ENCODE results near the gene COL28A1.

DNA sequence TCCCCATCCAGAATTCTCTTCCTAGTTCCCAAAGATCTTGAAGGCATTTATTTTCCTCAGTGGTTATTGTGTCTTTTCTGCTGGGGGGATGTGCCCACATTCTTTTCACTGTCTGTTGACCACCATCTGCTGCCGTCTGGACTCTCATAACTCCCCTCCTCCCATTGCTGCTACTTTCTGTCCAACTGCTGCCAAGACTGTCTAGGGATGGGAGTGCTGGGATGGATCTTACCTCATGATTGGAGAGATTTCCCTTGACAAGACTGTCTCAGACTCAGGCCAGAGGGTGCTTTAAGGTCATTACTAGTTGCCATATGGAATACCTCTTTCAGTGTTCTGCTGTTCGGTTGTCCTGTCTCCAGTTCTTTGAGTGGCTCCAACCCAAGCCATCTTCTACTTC lies 211.8 kb downstream of the COL28A1 start:
- TF ChIP-seq, protein P1, sequence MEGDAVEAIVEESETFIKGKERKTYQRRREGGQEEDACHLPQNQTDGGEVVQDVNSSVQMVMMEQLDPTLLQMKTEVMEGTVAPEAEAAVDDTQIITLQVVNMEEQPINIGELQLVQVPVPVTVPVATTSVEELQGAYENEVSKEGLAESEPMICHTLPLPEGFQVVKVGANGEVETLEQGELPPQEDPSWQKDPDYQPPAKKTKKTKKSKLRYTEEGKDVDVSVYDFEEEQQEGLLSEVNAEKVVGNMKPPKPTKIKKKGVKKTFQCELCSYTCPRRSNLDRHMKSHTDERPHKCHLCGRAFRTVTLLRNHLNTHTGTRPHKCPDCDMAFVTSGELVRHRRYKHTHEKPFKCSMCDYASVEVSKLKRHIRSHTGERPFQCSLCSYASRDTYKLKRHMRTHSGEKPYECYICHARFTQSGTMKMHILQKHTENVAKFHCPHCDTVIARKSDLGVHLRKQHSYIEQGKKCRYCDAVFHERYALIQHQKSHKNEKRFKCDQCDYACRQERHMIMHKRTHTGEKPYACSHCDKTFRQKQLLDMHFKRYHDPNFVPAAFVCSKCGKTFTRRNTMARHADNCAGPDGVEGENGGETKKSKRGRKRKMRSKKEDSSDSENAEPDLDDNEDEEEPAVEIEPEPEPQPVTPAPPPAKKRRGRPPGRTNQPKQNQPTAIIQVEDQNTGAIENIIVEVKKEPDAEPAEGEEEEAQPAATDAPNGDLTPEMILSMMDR (IDR thresholded peaks at IDR 0.05) = no peak
- TF ChIP-seq, protein P2, sequence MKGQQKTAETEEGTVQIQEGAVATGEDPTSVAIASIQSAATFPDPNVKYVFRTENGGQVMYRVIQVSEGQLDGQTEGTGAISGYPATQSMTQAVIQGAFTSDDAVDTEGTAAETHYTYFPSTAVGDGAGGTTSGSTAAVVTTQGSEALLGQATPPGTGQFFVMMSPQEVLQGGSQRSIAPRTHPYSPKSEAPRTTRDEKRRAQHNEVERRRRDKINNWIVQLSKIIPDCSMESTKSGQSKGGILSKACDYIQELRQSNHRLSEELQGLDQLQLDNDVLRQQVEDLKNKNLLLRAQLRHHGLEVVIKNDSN (CRISPR knock-in tag; IDR thresholded peaks at IDR 0.05) = no peak
- TF ChIP-seq, protein P3, sequence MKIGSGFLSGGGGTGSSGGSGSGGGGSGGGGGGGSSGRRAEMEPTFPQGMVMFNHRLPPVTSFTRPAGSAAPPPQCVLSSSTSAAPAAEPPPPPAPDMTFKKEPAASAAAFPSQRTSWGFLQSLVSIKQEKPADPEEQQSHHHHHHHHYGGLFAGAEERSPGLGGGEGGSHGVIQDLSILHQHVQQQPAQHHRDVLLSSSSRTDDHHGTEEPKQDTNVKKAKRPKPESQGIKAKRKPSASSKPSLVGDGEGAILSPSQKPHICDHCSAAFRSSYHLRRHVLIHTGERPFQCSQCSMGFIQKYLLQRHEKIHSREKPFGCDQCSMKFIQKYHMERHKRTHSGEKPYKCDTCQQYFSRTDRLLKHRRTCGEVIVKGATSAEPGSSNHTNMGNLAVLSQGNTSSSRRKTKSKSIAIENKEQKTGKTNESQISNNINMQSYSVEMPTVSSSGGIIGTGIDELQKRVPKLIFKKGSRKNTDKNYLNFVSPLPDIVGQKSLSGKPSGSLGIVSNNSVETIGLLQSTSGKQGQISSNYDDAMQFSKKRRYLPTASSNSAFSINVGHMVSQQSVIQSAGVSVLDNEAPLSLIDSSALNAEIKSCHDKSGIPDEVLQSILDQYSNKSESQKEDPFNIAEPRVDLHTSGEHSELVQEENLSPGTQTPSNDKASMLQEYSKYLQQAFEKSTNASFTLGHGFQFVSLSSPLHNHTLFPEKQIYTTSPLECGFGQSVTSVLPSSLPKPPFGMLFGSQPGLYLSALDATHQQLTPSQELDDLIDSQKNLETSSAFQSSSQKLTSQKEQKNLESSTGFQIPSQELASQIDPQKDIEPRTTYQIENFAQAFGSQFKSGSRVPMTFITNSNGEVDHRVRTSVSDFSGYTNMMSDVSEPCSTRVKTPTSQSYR (CRISPR knock-in tag; IDR thresholded peaks at IDR 0.05) = no peak
- TF ChIP-seq NR3C1 (CRISPR knock-in tag; conservative IDR thresholded peaks at IDR 0.05; ENCODE audit: low read depth) (no peak), RELA (CRISPR knock-in tag; IDR thresholded peaks at IDR 0.05; ENCODE audit: borderline replicate concordance) (no peak), SP1 (CRISPR knock-in tag; conservative IDR thresholded peaks at IDR 0.05) (no peak)
- TF ChIP-seq, protein P4, sequence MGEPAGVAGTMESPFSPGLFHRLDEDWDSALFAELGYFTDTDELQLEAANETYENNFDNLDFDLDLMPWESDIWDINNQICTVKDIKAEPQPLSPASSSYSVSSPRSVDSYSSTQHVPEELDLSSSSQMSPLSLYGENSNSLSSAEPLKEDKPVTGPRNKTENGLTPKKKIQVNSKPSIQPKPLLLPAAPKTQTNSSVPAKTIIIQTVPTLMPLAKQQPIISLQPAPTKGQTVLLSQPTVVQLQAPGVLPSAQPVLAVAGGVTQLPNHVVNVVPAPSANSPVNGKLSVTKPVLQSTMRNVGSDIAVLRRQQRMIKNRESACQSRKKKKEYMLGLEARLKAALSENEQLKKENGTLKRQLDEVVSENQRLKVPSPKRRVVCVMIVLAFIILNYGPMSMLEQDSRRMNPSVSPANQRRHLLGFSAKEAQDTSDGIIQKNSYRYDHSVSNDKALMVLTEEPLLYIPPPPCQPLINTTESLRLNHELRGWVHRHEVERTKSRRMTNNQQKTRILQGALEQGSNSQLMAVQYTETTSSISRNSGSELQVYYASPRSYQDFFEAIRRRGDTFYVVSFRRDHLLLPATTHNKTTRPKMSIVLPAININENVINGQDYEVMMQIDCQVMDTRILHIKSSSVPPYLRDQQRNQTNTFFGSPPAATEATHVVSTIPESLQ (CRISPR knock-in tag; IDR thresholded peaks at IDR 0.05) = no peak
